Cardiac septum (tissue), 1 donor: ENCODE data around the gene EXO1. TPM values are rescaled to one million over a fixed set of nuclear protein-coding genes. Genes with fewer than 3 reads are reported as not detected.
"Not testable (repeated sequence)": the region's sequence is repeated elsewhere in the genome, so short reads cannot be mapped to it uniquely, and the experiment has no call there.

Source experiments
- DNase-seq: peaks from one replicate; pipeline ENCODE4 v3.0.0-alpha.2; 2020; ENCODE audit warnings: low spot score
- intact Hi-C: fragments of 100-400 bp; cut with DNase I; formaldehyde crosslinking; loops from one replicate; pipeline ENCODE4 v1.14.0; 2022
- long read RNA-seq: library from polyadenylated mRNA; unstranded; transcript quantifications from one replicate; pipeline ENCODE4 v2.0.0, GENCODE V29; 2021
- total RNA-seq: library from RNA; stranded (reverse); fragmentation: NEBNext Ultra II Directional; extraction: Animal tissue kit (Norgen Biotek cat#: 25700); gene quantifications from one replicate; pipeline ENCODE4 v1.2.1, GENCODE V29; 2021
- donor health status: DM: no; HTN: no; CAD: no.

Gene EXO1
- 0.40 TPM for total RNA-seq
- long read RNA-seq, result 0 reads

GRCh38 chr1:241847796-241848685 lies at the start of gene EXO1:
TSS of gene EXO1 (plus strand) at chr1:241848204. CDS start at chr1:241850426, 2,222 bp downstream.
- DNase-seq, result peak; percentile 95
- intact Hi-C loops, result loop anchor here (5.0 to 10.0 kb wide), 2 partner anchors 213 to 326 kb away; no protein-coding TSS in a partner anchor

DNA sequence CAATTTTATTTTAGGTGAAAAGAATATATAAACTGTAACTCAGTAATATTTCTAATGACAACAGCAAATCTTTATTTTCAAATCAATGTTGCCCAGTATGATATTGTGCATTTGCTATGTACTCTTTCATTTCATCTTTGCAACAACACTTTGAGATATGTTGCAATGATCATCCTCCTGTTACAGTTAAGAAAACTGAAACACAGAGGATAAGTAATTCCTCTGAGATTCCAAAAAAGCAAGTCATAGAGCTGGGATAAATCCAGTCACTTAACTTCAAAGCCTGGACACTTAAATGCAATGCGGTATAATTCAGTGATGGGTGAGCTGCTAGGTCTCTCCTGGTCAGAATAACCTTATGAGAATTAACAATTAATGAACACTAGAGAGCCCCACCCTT lies 48.6 kb upstream of the EXO1 start:
- intact Hi-C loops, result no loop called here

GRCh38 chr1:241800640-241801039 lies 47.4 kb upstream of the EXO1 start:
- intact Hi-C loops, result no loop called here

More for the DNA sequence above, 48.6 kb upstream of the EXO1 start:
- no peak for DNase-seq

DNA sequence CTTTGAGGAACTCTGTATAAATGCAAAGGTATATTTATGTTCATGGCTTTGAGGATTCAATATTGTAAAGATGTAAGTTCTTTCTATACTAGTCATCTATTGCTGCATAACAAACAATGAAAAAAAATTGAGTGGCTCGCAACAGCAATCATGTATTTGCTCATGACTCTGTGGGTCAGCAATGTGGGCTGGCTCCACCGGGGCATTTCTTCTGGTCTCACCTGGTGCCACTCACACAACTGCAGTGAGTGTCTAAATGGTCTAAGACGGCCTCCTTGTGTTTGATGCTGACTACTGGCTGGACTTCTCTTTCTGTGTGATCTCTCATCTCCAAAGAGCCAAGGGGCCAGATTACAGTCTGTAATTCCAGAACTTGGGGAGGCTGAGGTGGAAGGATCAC lies 45.1 kb upstream of the EXO1 start:
- intact Hi-C loops, result no loop called here
- no peak for DNase-seq

More at GRCh38 chr1:241800640-241801039, 47.4 kb upstream of the EXO1 start:
- no peak for DNase-seq

DNA sequence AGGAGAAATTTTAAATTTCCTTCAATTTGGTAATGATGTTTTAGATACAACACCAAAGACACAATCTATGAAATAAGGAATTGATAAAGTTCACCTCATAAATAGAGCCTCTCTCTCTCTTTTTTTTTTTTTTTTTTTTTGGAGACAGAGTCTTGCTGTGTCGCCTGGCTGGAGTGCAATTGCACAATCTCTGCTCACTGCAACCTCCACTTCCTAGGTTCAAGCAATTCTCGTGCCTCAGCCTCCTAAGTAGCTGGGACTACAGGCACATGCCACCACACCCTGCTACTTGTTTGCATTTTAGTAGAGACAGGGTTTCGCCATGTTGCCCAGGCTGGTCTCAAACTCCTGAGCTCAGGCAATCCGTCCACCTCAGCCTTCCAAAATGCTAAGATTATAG lies 43.3 kb upstream of the EXO1 start:
- DNase-seq, intact Hi-C loops: not testable (repeated sequence)

GRCh38 chr1:241808265-241808664 lies 39.7 kb upstream of the EXO1 start:
- DNase-seq, result no peak
- intact Hi-C loops, result no loop called here

GRCh38 chr1:241810769-241811405 lies 37.1 kb upstream of the EXO1 start:
- intact Hi-C loops, result no loop called here

GRCh38 chr1:241813768-241814320 lies 34.2 kb upstream of the EXO1 start:
- intact Hi-C loops, result no loop called here
- DNase-seq, result no peak

More at GRCh38 chr1:241810769-241811405, 37.1 kb upstream of the EXO1 start:
- no peak for DNase-seq

DNA sequence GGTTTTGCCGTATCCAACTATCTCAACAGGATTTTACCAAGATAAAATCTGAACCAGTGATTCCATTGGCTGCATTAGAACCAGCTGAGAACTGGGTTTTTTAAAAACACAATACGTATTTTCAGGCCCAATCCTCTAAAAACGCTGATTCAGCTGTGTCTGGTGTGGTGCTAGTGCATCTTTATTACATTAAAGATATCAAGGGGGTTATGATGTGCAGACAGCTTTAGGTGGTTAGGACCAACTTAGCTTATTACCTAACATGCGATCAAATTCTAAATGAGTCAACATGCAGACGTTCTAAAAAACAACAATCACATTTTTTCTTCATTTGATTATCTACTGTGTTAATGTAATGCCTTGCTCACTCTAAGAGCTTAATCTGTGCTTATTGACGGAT lies 32.0 kb upstream of the EXO1 start:
- no peak for DNase-seq
- intact Hi-C loops, result no loop called here

GRCh38 chr1:241817331-241817792 lies 30.6 kb upstream of the EXO1 start:
- no peak for DNase-seq
- intact Hi-C loops, result no loop called here

GRCh38 chr1:241817956-241818612 lies 29.9 kb upstream of the EXO1 start:
- DNase-seq, result no peak
- intact Hi-C loops, result no loop called here

DNA sequence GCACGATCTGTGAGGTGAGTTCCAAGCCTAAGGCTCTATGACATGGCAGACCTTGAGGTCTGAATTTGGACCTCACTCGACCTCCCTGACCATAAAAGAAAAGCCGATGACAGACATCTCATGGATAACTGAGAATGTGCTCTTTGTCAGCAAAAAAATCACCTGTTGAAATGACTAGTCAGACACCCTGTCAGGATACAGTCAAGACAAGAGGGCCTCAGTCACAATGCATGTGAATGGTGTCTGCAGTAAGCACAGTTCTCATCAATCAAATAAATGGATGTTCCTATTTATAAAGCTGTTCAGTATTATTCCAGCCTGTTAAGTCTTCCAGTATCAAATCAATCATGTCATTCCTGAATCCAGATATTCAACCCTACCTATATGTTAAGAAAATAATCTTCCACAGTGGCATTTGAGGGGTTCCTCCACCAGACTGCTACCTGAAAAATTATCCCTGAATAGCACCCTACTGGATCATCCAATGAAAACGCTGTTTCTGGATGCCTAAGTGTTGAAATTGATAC lies 28.6 kb upstream of the EXO1 start:
- DNase-seq, result no peak
- intact Hi-C loops, result no loop called here

DNA sequence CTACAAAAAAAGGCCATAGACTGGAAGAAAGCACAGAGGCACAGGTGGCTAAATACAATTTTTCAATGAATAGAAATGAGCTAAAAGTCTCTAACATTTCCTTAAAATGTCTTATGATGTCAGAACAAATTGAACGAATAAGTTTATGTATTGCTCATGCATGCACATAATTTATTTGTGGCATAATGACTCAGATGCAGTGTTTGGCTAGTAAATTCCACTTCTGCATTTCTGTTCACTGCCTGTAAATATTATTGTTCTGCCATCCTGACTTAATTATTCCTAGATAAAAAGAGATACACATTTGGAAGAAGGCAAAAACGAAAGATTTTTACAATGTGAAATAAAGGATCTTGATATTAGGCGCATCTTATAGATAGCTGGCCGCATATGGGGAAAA lies 26.6 kb upstream of the EXO1 start:
- intact Hi-C loops, result no loop called here
- DNase-seq, result no peak

DNA sequence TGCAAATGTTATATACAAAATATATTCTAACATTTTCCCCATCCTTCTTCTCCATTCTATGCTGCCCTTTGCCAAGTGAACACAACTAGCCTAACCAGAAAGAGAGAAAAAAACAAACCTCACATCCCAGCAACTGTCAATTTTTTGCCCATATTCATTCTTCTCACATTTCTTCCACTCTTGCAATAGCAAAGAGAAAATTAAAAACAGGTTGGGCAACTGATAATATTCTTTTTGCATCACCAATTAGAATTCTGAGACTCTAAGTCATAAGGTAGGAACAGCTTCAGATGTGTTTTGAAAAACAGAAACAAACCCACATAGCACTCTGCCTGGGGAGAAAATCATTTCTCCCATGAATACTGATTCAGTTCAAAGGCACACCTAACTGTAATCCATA lies 25.2 kb upstream of the EXO1 start:
- intact Hi-C loops, result no loop called here
- DNase-seq, result no peak

- intact Hi-C loops, result no loop called here
- DNase-seq, result no peak
These were observed 24.1 kb upstream of the EXO1 start for GRCh38 chr1:241823925-241824324.

GRCh38 chr1:241825581-241825980 lies 22.4 kb upstream of the EXO1 start:
- no peak for DNase-seq
- intact Hi-C loops, result no loop called here

DNA sequence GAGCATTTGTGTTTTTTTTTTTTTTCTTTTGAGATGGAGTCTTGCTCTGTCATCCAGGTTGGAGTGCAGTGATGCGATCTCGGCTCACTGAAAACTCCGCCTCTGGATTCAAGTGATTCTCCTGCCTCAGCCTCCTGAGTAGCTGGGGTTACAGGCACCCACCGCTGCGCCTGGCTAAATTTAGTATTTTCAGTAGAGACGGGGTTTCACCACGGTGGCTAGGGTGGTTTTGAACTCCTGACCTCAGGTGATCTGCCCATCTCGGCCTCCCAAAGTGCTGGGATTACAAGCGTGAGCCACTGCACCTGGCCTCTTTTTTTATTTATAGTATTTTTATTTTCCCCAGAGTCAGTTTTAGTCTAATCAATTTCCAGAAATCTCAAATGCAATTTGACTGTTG lies 21.4 kb upstream of the EXO1 start:
- DNase-seq, intact Hi-C loops: not testable (repeated sequence)

GRCh38 chr1:241827264-241827663 lies 20.7 kb upstream of the EXO1 start:
- intact Hi-C loops, result no loop called here
- DNase-seq, result no peak

DNA sequence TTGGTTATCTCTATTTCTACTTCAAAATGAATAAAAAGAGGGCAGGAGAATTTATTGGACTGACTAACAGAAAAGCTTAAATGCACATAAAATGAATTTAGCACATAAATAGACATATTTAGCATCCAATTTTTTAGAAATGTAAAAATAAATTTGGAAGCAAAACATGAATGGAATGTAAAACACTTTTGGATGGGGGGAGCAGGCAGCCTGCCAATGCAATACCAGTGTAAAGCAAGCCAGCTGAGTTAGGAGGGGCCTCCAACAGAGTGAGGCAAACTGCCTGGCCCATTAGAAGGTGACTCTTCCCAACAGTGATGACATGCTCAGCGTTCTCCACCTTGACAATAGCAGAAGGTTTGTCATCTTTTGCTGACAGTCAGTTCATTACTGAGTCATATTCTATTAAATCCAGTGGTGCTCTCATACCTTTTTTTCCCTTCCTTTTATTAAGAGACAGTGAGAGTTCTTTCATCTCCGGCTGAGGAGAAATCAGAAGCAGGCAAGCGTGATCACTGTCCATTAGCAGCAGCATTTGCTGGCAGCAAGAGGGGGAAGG lies 19.5 kb upstream of the EXO1 start:
- DNase-seq, result no peak
- intact Hi-C loops, result no loop called here
